Activated CD8-positive, alpha-beta T cell treated with anti-CD3 and anti-CD28 coated beads for 36 hours (primary cell): ENCODE results near the gene DLX1. TPM values are rescaled to one million over a fixed set of nuclear protein-coding genes. Genes with fewer than 3 reads are reported as not detected.
"Not testable (repeated sequence)": the region's sequence is repeated elsewhere in the genome, so short reads cannot be mapped to it uniquely, and the experiment has no call there.

Experiments used
- ATAC-seq: fragments of 200-7000 bp; cut with Tn5 transposase; one replicate; pipeline ENCODE4 v1.10.0; 2021; ENCODE audit warnings: mild to moderate bottlenecking, moderate library complexity
- CTCF ChIA-PET: fragments of 350-600 bp; sonication (Branson Sonifier 250); formaldehyde crosslinking; loops from one replicate; lab custom pipeline; 2021; ENCODE audit warnings: antibody characterized with exemption; lab: Charles Lee
- POLR2A ChIA-PET: fragments of 350-600 bp; sonication (Branson Sonifier 250); formaldehyde crosslinking; loops from one replicate; lab custom pipeline; 2021; ENCODE audit warnings: antibody characterized with exemption; lab: Charles Lee
- DNase-seq: peaks from one replicate; pipeline ENCODE4 v3.0.0-alpha.2; 2020
- H3K27ac Mint-ChIP-seq: one replicate; pipeline ENCODE4 v1.8.0; 2021; ENCODE audit warnings: mild to moderate bottlenecking, mixed read lengths
- H3K27me3 Mint-ChIP-seq: one replicate; pipeline ENCODE4 v1.8.0; 2021; ENCODE audit warnings: mixed read lengths
- H3K36me3 Mint-ChIP-seq: one replicate; pipeline ENCODE4 v1.8.0; 2021; ENCODE audit warnings: low read depth, mixed read lengths
- H3K4me1 Mint-ChIP-seq: one replicate; pipeline ENCODE4 v1.8.0; 2021; ENCODE audit warnings: low read depth, mixed read lengths
- H3K4me3 Mint-ChIP-seq: one replicate; pipeline ENCODE4 v1.8.0; 2021; ENCODE audit warnings: mild to moderate bottlenecking, moderate library complexity, mixed read lengths
- H3K9me3 Mint-ChIP-seq: one replicate; pipeline ENCODE4 v1.8.0; 2021; ENCODE audit warnings: mixed read lengths
- intact Hi-C: fragments of 100-400 bp; cut with micrococcal nuclease; formaldehyde crosslinking; loops from one replicate; pipeline ENCODE4 v1.10.0; 2022
- total RNA-seq, 2 experiments: library from RNA; stranded (reverse); gene quantifications; one replicate each; pipeline ENCODE4 v1.2.3, GENCODE V29; 2021
- TF ChIP-seq, protein P1 (sequence below): fragments of 200-600 bp; IDR thresholded peaks from one replicate; pipeline ENCODE4 v1.8.0; 2022; ENCODE audit warnings: antibody characterized with exemption, mild to moderate bottlenecking

Gene DLX1
- total RNA-seq, 2 experiments from 2014 or later: not detected

- POLR2A ChIA-PET: no interaction called here
- Mint-ChIP-seq H3K27me3 (peaks cover 66% of the 10 kb centered on the region), H3K9me3 (no peaks in the 10 kb centered on the region), H3K36me3 (no peaks in the 10 kb centered on the region), H3K4me3 (no peak overlapping the region), H3K27ac (no peak overlapping the region), H3K4me1 (peaks cover 22% of the 10 kb centered on the region)
- intact Hi-C loops: loop anchor here (10.0 kb wide), 2 partner anchors 184 to 514 kb away; partner anchors contain the start of gene HAT1
- DNase-seq (no peak), ATAC-seq (no peak)
- CTCF ChIA-PET: interaction anchor here (1.0 to 2.0 kb wide), 5 partner anchors 19 to 409 kb away, joined by 3 to 7 read pairs (median 3); no protein-coding TSS in a partner anchor
- TF ChIP-seq, protein P1, sequence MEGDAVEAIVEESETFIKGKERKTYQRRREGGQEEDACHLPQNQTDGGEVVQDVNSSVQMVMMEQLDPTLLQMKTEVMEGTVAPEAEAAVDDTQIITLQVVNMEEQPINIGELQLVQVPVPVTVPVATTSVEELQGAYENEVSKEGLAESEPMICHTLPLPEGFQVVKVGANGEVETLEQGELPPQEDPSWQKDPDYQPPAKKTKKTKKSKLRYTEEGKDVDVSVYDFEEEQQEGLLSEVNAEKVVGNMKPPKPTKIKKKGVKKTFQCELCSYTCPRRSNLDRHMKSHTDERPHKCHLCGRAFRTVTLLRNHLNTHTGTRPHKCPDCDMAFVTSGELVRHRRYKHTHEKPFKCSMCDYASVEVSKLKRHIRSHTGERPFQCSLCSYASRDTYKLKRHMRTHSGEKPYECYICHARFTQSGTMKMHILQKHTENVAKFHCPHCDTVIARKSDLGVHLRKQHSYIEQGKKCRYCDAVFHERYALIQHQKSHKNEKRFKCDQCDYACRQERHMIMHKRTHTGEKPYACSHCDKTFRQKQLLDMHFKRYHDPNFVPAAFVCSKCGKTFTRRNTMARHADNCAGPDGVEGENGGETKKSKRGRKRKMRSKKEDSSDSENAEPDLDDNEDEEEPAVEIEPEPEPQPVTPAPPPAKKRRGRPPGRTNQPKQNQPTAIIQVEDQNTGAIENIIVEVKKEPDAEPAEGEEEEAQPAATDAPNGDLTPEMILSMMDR: no peak
Observed at GRCh38 chr2:172108587-172108930, 23.3 kb downstream of the DLX1 start.

DNA sequence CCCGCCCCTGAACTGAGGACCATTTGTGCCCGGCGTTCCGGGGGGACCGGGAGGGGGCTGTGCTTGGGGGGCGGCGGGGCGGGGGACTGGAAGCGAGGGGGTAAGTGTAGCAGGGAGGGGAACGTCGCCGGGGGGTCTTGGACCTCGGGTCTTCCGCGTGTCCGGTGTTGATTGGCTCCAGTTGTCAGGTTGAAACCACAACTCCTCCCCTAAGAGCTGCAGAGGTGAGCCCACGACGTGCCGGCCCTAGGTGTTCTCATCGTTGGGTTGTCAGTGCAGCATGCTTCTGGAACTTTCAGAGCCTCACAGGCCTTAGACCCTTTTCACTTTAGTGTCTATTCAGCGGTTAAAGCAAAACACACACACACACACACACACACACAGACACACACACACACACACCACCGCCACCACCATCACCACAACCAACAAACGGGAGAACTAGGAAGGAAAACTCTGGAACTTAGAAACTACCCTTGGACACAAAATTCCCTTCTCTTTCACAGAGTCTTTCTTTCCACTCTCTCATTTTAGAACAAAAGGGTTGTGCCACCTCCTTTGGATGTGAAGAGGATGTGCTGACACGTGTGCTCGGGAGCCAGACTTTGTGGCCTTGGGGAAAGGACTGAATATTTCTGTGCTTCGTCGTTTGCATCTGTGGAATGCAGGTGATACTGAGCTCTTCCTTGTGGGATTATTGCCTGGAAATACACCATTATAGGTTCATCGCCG lies 24.1 kb downstream of the DLX1 start:
- POLR2A ChIA-PET: no interaction called here
- Mint-ChIP-seq H3K9me3 (no peaks in the 10 kb centered on the region), H3K36me3 (no peaks in the 10 kb centered on the region), H3K4me3 (no peak overlapping the region), H3K27me3 (peaks cover 61% of the 10 kb centered on the region), H3K27ac (no peak overlapping the region), H3K4me1 (peaks cover 14% of the 10 kb centered on the region)
- CTCF ChIA-PET: interaction anchor here (1.2 to 2.0 kb wide), 3 partner anchors 18 to 403 kb away, joined by 3 to 7 read pairs (median 3); no protein-coding TSS in a partner anchor
- ATAC-seq (no peak), DNase-seq (no peak)
- TF ChIP-seq, protein P1: no peak
- intact Hi-C loops: loop anchor here (10.0 kb wide), 2 partner anchors 185 to 515 kb away; partner anchors contain the start of gene HAT1

GRCh38 chr2:172109988-172110811 lies 24.9 kb downstream of the DLX1 start:
- intact Hi-C loops: loop anchor here (10.0 kb wide), 2 partner anchors 185 to 515 kb away; partner anchors contain the start of gene HAT1
- peaks cover 58% of the 10 kb centered on the region for H3K27me3 Mint-ChIP-seq
- DNase-seq (no peak), ATAC-seq (no peak)
- H3K9me3 Mint-ChIP-seq: no peaks in the 10 kb centered on the region
- no peak overlapping the region for H3K27ac Mint-ChIP-seq
- H3K36me3 Mint-ChIP-seq: no peaks in the 10 kb centered on the region
- TF ChIP-seq, protein P1: no peak
- no peak overlapping the region for H3K4me3 Mint-ChIP-seq
- peaks cover 12% of the 10 kb centered on the region for H3K4me1 Mint-ChIP-seq
- ChIA-PET CTCF (interaction anchor here (2.0 kb wide), 1 partner anchor 17 kb away, joined by 7 read pairs; no protein-coding TSS in a partner anchor), POLR2A (interaction anchor here (0.6 kb wide), 1 partner anchor 521 kb away, joined by 3 read pairs; no protein-coding TSS in a partner anchor)

DNA sequence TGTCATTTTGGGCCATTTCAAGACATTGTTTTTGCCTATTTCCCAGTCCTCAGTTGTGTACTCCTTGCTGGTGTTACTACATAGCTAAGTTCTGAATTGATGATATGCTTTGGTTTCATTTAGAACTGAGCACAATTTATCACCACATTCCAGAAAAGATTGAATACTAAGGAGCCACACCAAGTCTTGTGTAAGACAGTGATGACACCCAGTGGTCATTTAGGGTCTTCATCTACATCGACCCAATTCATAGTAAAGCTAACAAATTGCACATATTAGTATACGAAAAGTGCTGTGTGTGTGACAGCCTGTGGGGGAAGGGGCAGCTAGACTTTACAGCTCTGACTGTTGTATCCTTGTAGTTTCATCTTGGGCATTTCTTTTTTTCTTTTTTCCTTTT lies 28.3 kb downstream of the DLX1 start:
- no peaks in the 10 kb centered on the region for H3K9me3 Mint-ChIP-seq
- H3K27me3 Mint-ChIP-seq: peaks cover 27% of the 10 kb centered on the region
- ChIA-PET POLR2A (interaction anchor here (0.5 to 0.6 kb wide), 2 partner anchors 94 to 413 kb away, joined by 3 read pairs; no protein-coding TSS in a partner anchor), CTCF (interaction anchor here (0.7 to 2.5 kb wide), 17 partner anchors 9 to 540 kb away, joined by 3 to 23 read pairs (median 4); partner anchors contain the start of genes DLX1 and DLX2)
- ATAC-seq: no peak
- TF ChIP-seq, protein P1: no peak
- H3K36me3 Mint-ChIP-seq: no peaks in the 10 kb centered on the region
- H3K4me3 Mint-ChIP-seq: no peak overlapping the region
- H3K4me1 Mint-ChIP-seq: no peaks in the 10 kb centered on the region
- DNase-seq: no peak
- no peak overlapping the region for H3K27ac Mint-ChIP-seq
- intact Hi-C loops: no loop called here

DNA sequence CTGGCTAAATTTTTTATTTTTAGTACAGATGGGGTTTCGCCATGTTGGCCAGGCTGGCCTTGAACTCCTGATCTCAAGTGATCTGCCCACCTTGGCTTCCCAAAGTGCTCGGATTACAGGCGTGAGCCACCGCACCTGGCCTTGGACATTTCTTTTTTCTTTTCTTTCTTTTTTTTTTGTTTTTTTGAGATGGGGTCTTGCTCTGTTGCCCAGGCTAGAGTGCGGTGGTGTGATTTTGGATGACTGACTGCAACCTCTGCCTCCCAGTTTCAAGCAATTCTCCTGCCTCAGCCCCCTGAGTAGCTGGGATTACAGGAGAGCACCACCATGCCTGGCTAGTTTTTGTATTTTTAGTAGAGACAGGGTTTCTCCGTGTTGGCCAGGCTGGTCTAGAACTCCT lies 28.9 kb downstream of the DLX1 start:
- H3K4me1 Mint-ChIP-seq, ATAC-seq, intact Hi-C loops, DNase-seq, H3K27ac Mint-ChIP-seq, POLR2A ChIA-PET, H3K36me3 Mint-ChIP-seq, H3K4me3 Mint-ChIP-seq, H3K9me3 Mint-ChIP-seq: not testable (repeated sequence)
- H3K27me3 Mint-ChIP-seq: peaks cover 24% of the 10 kb centered on the region
- CTCF ChIA-PET: interaction anchor here (0.7 to 2.5 kb wide), 14 partner anchors 10 to 541 kb away, joined by 3 to 23 read pairs (median 4); partner anchors contain the start of genes DLX1 and DLX2
